ENCODE data around the gene ZGPAT. TPM values are rescaled to one million over a fixed set of nuclear protein-coding genes. Genes with fewer than 3 reads are reported as not detected.
A peak's percentile ranks its signal among the peaks of the same experiment; 100 is the strongest.

ZGPAT gene
- total and polyA plus RNA-seq, 7 donors, result 18.5 to 44.9 (median 22.5) TPM

- peak; percentile 59 for DNase-seq
- TF ChIP-seq POLR2A (IDR thresholded peaks at IDR 0.05) (no peak), EP300 (IDR thresholded peaks at IDR 0.05) (no peak), CTCF (IDR thresholded peaks at IDR 0.05) (no peak), POLR2AphosphoS5 (IDR thresholded peaks at IDR 0.05) (no peak)
- no peak overlapping the region for H3K27ac ChIP-seq
Measured at GRCh38 chr20:63693733-63694583, 13.9 kb upstream of the ZGPAT start.

GRCh38 chr20:63694584-63695423 is 13.0 kb upstream of the ZGPAT start:
- Histone ChIP-seq H3K4me3 (no peak overlapping the region), H3K4me1 (peaks cover 0 to 40% (median 37%) of the 10 kb centered on the region in 4 donors), H3K27me3 (no peaks in the 10 kb centered on the region), H3K27ac (no peak overlapping the region), H3K9me3 (no peaks in the 10 kb centered on the region), H3K36me3 (peaks cover 6 to 27% (median 11%) of the 10 kb centered on the region in 4 donors)
- TF ChIP-seq CTCF (IDR thresholded peaks at IDR 0.05) (no peak), POLR2AphosphoS5 (IDR thresholded peaks at IDR 0.05) (peak in 1 of 4 donors; percentile 3), POLR2A (IDR thresholded peaks at IDR 0.05) (no peak), EP300 (IDR thresholded peaks at IDR 0.05) (no peak)
- peak; percentile 65 for DNase-seq
- intact Hi-C loops (cut with DNase I), result no loop called here
- 93 to 95% methylated on average over 37 of the region's 37 CpGs for WGBS, 2 donors

More at GRCh38 chr20:63693733-63694583, 13.9 kb upstream of the ZGPAT start:
- intact Hi-C loops (cut with DNase I), result no loop called here
- 94 to 95% methylated on average over 21 of the region's 21 CpGs for WGBS, 2 donors
- no peaks in the 10 kb centered on the region for H3K27me3 ChIP-seq
- H3K4me1 ChIP-seq, result peaks cover 0 to 32% (median 28%) of the 10 kb centered on the region in 4 donors
- no peak overlapping the region for H3K4me3 ChIP-seq
- H3K36me3 ChIP-seq, result peaks cover 6 to 24% (median 11%) of the 10 kb centered on the region in 4 donors
- no peaks in the 10 kb centered on the region for H3K9me3 ChIP-seq

GRCh38 chr20:63695424-63696305 is 12.2 kb upstream of the ZGPAT start:
- peak; percentile 52 for DNase-seq
- H3K4me1 ChIP-seq, result peaks cover 0 to 43% (median 37%) of the 10 kb centered on the region in 4 donors
- TF ChIP-seq POLR2AphosphoS5 (IDR thresholded peaks at IDR 0.05) (peak in 1 of 4 donors; percentile 4), EP300 (IDR thresholded peaks at IDR 0.05) (no peak)

GRCh38 chr20:63696306-63696627 is 11.6 kb upstream of the ZGPAT start:
- Histone ChIP-seq H3K27me3 (no peaks in the 10 kb centered on the region), H3K27ac (no peak overlapping the region), H3K9me3 (no peaks in the 10 kb centered on the region), H3K4me3 (peak overlapping the region in 3 of 4 donors; percentile 19 to 29 (median 28)), H3K36me3 (peaks cover 6 to 29% (median 11%) of the 10 kb centered on the region in 4 donors), H3K4me1 (peaks cover 0 to 43% (median 37%) of the 10 kb centered on the region in 4 donors)
- intact Hi-C loops (cut with DNase I), result no loop called here
- WGBS, 2 donors, result 7 to 15% methylated on average over 6 of the region's 6 CpGs
- TF ChIP-seq CTCF (IDR thresholded peaks at IDR 0.05) (no peak), POLR2AphosphoS5 (IDR thresholded peaks at IDR 0.05) (no peak), POLR2A (IDR thresholded peaks at IDR 0.05) (no peak), EP300 (IDR thresholded peaks at IDR 0.05) (no peak)
- peak; percentile 66 for DNase-seq

More at GRCh38 chr20:63695424-63696305, 12.2 kb upstream of the ZGPAT start:
- peaks cover 6 to 29% (median 11%) of the 10 kb centered on the region in 4 donors for H3K36me3 ChIP-seq
- no peak overlapping the region for H3K27ac ChIP-seq
- H3K9me3 ChIP-seq, result no peaks in the 10 kb centered on the region
- no peaks in the 10 kb centered on the region for H3K27me3 ChIP-seq
- intact Hi-C loops (cut with DNase I), result no loop called here
- H3K4me3 ChIP-seq, result no peak overlapping the region
- 50 to 76% methylated on average over 25 of the region's 25 CpGs for WGBS, 2 donors
